Measurements from ENCODE around the gene S100A8.

S100A8 gene

DNA sequence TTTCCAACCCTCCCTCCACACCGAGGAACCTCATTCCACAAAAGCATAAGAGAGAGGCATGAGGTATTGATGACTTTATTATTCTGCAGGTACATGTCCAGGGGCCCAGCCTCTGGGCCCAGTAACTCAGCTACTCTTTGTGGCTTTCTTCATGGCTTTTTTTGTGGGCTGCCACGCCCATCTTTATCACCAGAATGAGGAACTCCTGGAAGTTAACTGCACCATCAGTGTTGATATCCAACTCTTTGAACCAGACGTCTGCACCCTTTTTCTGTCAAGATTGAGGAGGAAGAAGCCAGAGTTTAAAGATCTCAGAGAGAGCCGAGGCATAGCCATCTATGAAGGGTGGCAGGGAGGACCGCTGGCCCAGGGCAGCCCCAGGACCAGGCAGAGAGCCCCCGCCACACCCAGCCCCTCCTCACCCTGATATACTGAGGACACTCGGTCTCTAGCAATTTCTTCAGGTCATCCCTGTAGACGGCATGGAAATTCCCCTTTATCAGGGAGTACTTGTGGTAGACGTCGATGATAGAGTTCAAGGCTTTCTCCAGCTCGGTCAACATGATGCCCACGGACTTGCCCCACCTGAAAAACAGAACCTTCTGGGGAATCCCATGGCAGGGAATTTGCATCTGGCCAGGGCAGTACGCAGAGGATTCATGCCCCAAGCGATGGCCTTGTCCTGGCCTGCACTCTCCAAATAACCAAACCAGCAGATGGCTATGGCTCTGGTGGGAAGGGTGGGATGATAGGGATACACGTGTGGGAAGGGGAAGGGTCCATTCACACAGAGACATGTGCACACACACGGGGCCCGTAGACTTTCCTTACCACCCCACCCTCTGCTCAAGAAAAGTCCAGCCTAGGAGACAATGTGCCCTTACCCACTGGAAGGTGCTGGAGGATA, 647 bp downstream of the S100A8 start:
- no peak for DNase-seq

DNA sequence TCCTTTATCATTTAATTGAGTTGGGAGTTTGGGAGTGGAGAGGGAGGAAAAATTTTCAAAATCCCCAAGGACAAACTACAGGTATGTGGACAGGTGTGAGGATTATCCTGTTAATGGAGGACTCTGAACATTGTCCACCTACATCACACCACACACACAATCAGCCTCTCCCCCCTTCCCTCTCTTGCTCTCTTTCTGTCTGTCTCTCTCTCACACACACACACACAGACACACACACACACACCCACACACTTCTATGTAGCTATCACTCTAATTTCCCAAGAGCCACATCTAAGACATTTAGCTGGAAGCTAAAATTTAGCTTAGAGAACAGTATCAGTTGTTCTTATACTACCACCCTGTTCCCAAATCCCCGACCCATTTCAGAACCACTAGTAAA, 1.5 kb downstream of the S100A8 start:
- no peak for DNase-seq

DNA sequence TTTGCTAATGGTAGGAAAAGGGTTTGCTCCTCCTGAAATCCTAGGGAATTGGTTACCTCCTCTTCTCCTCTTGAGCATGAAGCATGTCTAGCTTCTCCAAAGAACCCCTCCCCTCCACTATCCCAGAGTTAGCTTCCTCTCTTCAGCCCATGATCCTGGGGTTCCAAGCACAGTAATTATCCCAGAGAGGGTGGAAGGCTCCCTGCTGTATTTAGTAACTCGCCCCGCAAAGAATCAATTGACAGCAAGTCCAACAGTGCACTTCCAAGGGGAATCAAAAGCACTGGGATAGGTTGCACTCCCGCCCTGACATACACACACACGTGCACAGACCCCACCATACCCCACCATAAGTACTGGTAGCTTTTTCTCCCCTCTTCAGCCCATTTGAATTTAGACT, 3.1 kb downstream of the S100A8 start:
- DNase-seq = no peak

DNA sequence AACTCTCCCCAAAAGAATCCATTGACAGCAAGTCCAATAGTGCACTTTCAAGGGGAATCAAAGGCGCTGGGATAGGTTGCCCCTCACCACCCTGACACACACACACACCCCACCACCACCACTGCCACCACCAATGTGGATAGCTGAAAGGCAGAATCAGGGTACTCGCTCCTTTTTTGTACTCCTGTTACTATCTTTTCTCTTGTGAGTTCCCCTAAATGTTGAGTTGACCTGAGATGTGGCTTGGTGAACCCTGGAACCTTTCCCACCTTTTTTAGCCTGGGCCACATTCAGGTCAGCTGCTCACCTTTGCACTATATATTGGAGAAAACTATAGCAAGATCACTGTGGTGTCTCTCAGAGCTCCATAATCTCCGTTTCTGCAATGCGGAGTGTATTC, 3.9 kb downstream of the S100A8 start:
- no peak for DNase-seq

DNA sequence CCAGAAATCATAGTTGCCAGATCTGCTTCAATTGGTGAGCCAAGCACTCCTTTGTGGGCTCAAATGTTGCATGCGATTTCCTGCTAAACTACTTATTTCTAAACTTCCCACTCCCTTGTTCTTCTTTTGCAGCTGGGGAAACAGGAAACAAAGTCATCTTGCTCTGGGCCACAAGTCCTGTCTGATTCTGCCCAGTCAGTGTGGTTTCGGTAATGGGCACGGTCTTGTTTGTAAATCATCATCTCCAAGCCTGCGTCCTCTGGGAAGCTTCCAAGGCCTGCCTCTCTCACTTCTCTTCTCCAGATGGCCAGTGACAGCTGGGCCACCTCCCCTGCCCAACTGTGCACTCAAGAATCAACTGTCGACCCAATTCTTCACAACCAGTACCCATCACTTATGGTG, 4.4 kb downstream of the S100A8 start:
- DNase-seq = no peak

DNA sequence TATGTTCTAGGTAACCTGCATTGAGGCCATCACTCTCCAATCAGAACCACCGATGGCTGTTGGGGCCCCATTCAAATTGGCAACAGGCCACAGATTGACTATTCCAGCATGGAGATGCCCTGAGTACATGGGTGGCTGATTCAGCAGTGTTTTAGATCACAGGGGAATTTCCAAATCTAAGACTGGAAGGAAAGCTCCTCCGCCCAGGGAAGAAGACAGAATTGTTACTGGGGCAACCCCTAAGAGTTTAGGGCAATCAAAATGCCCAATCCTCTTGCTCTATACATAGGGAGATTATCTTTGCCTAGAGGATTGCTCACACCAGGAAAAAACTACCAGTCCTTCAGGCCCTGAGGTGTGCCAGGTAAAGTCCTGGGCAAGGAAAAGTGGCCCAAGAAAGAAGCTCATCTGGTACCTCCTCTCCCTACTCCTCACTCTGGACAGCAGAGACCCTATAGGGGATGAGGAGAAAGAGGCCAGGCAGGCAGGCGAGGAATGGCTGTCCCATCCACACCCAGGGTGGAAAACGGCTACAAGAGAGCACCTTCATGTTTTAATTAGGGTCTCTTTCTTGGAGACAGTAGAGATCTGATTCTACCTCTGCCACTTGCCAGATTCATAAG, 5.8 kb downstream of the S100A8 start:
- DNase-seq = no peak

DNA sequence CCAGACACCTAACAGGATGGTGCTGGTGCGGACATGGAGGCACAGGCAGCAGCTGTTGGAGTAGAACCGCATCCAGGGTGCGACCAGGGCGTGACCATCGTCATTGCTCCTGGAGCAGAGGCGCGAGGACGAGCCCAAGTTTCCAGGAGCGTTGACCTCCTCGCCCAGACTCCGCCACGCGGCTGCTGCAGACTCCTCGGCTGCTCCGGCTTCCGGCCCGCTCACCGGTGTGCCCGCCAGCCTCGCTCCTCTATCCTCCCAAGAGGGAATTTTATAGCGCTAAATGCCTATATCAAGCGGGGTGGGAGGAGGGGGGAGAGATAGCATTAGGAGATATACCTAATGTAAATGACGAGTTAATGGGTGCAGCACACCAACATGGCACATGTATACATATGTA, 10.2 kb downstream of the S100A8 start:
- no peak for DNase-seq

DNA sequence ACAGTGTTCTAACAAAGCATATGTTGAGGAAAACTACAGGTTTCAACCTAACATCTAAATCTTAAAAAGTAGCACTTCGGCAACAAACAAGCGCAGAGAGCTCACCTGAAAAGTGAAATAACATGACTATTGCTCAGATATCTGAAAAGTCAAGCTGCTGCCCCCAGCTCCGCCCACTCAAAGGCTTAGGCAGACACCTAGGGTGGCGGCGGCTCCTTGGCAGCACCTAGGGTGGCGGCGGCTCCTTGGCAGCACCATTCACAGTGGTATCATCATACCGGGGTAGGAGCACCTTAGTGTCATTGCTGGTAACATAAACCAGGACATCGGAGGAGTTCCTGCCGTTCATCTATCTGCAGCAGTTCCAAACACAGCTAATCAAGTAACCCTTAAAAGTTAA, 11.3 kb downstream of the S100A8 start:
- no peak for DNase-seq

DNA sequence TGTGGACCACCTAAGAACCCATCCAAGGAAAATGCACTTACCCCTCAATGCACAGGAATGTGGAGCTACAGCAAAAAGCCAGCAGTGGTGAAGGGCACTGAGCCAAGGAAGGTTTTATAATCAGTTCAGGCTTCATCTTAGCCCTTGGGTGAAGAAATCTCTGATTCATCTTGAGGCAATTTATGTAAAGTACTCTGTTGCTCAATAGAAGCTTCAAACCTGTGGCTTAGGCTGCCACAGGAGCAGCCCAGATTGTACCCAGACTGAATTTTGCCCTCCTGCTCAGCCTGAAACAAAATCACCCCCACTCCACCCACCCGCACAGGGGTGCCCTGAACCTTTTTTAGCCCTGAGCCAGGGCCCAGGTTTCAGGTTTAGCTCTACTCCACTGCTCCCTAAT, 15.4 kb downstream of the S100A8 start, which contains the start of gene S100A12:
Gene S100A12, minus strand, starts transcription at position 111 of the 400 bp plus-strand sequence. CDS start 1,029 bp downstream, outside the sequence.
- no peak for DNase-seq

DNA sequence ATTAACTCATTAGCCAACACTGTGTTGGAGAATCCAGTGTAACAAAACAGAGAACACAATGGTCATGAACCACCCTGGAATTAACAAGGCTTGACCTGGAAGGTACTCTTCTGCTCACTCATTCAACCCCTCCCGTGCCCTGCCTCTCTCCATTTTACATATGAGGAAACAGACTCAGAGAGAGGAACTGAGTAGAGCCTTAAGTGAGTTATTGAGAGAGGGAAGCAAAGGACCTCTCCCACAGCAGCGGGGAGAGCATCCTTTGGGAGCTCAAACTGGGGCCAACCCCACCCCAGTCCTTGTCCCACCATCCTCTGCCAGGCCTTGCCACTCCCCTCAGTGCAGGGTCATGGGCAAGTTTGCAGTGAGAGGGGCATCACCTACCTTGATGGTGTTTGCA, 16.8 kb downstream of the S100A8 start:
- DNase-seq = no peak

DNA sequence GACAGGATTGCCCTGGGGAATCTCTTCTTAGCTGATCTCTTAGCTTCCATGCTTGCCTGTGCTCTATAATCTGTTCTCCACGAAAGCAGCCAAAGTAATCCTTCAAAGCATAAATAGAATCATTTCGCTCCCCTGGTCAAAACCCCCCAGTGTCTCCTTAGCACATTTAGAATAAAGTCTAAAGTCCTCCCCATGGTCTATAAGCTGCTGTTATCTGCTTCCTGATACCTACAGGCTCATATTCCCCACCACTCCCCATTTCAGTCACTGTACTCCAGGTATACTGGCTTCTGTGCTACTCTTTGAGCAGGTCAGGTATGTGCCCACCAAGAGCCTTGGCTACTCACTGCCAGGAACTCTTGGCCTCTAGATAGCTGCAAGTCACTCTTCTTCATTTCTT, 18.3 kb downstream of the S100A8 start:
- DNase-seq = no peak

DNA sequence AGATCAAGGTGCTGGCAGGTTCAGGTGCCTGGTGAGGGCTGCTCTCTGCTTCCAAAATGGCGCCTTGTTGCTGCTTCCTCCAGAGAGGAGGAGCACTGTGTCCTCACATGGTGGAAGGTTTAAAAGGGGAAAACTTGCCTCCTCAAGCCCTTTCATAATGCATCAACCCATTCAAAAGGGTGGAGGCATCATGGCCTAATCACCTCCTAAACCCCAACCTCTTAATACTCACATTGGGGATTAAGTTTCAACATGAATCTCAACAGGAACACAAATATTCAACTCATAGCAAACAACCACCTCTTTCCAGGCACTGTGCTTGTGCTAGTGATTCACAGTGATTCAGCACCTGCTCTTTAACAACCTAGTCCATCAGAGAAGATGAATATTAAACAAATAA, 19.6 kb downstream of the S100A8 start:
- DNase-seq = no peak

DNA sequence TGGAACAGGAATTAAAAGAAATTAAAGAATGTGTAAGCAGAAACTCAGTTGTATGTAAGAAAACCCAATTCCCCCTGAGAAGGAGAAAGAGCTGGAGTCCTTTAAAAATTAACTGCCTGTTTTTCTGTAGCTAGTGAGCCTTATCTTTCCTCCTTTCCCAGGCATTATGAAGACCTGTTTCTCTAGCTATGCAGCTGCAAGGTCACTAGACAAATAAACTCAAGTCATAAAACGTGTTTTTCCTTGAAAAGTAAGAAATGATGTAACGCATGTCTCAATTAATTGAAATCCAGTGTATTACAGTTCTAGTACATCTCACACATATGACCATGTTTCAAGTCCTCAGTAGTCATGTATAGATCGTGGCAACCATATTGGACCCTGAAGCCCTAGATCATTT, 20.7 kb downstream of the S100A8 start:
- DNase-seq = no peak

DNA sequence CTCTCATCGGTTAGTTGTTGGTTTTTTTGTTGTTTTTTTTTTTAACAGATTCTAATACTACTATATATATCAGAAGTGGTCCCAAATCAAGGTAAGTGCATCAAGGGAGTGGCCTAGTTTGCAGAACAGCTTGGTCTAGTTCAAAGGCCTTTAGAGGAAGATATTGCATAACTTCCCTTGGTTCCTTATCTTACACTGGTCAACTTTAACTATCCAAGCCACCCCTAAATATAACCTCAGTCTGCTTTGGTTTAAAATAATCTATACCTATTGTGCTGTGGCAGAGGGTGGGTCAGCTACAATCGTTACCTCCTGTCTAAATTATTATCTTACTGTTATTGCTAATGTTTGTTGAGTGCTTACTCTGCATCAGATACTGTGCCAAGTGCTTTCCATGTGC, 22.4 kb downstream of the S100A8 start:
- no peak for DNase-seq

DNA sequence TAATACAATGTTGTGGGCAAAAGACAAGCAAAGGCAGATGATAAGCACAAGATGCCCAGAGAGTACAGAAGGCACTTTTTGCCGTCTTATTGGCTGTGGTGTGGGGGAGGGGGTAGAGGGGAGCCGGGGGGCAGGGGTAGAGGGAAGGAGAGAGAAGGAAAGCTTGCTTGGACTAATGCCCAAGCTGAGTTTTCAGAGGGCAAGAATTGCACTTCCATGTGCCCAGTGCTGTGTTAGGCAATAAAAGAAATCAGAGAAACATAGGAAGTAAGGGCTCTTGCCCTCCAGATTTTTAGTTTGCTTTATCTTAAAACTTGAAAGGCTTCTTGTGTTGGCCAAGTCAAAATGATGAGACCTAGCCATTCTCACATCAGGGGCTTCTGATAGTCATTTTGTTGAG, 23.8 kb downstream of the S100A8 start:
- DNase-seq = no peak

DNA sequence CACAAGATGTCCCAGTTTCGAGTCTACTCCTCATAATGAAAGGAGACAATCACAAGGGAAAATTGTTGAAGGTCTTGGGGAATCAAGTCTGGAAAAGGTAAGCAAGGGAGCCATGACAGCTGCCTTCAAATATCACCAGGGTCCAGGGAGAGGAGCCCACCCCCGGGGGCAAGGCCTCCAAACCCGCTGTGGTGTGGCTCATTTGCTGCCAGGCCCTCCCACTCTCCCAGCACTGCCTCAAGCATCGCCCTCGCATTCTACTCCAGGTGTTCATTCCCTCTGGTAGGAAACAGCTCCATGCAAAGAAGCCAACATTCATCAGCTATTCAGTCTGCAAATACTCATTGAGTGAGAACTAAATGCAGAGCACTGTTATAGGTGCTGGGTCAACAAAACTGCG, 24.6 kb downstream of the S100A8 start:
- DNase-seq = no peak

DNA sequence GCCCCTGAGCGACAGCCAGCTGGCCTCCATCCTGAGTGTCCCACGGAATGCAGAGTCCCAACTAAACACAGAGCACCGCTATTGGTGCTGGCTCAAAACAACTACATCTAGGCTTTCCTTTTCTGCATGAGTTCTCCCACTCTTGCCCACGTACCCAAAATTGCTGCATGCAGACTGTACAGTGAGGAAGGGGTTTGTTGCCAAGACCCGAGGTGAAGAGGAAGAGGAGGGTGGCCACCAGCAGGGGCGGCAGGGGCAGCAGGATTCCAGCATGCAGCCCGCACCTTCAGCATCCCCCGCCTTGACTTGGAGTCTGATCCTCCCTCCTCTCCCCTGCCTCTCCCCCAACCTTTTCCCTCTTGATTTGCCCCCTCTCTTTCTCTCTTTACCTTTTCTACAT, 25.2 kb downstream of the S100A8 start:
- DNase-seq = no peak

DNA sequence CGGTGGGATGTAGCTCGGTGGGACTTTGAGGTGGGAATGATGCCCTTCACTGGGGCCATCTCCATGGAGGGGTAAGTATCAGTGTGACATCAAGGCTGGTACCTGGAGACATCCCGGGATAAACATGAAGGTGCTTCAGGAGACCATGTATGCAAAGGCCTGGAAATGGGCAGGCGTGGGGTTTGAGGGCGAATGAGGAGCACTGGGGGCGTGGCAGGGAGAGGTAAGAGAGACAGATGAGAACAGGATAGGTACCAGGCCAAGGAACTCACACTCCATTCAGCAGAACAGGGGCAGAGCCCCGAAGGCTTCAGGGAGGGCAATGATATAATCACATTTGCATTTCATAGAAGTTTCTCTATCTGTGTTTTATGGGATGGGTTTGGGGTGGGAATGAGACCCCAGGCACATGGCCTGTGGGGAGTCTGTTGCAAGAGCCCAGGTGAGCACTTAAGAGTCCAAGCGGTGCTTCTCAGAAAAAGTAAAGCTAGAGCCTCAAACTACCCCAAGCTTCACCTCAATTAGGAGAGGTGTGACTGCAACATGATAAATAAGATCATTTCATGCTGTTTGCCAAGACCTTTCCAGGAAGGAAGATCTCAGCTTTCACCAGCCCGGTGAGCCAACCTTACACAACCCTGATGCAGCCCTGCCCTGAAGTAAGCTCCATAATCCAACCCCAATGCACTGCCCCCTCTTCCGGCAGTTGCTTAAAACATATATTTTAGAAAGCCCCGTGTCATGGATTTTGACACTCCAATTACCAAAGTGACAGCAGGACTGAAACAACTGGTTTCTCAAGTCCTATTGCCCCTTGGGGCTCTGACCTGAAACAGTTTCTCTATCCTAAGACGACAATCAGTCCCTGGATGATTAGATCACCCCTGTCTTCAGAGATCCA, 25.9 kb downstream of the S100A8 start:
- no peak for DNase-seq

DNA sequence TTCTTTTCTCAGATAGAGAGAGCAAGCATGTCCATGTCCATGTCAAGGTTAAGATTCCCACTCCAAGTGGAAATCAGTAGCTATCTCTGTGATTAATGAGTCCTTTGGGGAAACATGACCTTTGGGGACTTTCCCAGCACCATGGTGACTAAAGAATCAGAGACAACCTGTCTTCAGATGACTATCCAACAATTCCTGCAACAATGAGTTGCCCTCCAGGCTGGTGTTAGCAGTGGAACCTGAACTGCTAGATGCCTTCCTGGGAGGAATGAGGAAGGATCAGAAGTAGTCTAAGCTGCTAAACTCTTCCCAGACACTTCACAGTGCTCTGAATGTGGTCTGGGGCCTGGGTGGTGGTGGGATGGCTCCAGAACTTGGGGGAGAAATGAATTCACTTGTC, 26.7 kb downstream of the S100A8 start:
- no peak for DNase-seq

DNA sequence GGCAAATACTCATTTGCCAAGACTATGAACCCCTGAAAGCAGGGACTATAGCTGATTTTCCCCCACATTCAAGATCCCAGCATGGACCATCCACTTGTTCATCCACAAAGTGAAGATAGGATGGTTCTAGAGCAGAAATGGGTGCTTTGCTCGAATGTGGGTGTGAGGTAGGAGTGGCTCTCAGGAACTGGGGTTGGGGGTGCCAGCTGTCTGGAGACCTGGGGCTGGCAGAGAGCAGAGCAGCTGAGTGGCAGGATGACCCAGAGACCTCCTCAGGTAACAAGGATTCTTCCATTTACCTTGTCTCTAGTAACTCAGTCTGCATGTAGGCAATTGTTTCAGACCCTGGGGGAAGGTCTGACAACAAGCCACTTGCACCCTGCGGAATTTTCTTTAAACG, 27.2 kb downstream of the S100A8 start:
- no peak for DNase-seq

DNA sequence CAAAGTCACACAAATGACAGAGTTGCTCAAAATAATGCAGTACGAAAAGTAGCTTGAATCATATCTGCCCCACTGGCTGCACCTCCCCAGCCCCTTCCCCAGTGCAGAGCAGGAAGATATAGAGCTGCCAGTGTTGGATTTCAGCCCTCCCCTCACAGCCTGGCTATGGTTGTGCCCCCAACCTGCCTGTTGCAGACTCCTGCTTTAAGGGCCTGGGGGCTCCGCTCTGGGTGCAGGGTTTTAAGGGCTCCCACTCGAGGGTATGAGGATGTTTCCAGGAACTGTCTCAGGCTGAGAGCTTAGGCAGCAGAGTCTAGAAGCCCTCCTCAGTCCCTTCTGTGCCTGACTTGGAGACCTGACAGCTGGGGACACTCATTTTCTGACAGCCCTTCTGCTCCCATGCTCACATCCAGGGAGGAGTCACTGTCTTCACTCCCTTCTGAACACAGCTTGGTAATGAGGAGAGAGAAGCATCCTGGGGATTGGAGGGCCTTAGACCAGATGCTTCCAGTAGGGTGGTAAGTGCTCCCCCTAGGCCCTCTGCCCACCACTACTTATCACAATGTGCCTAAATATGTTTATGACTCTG, 28.6 kb downstream of the S100A8 start:
- DNase-seq = no peak

DNA sequence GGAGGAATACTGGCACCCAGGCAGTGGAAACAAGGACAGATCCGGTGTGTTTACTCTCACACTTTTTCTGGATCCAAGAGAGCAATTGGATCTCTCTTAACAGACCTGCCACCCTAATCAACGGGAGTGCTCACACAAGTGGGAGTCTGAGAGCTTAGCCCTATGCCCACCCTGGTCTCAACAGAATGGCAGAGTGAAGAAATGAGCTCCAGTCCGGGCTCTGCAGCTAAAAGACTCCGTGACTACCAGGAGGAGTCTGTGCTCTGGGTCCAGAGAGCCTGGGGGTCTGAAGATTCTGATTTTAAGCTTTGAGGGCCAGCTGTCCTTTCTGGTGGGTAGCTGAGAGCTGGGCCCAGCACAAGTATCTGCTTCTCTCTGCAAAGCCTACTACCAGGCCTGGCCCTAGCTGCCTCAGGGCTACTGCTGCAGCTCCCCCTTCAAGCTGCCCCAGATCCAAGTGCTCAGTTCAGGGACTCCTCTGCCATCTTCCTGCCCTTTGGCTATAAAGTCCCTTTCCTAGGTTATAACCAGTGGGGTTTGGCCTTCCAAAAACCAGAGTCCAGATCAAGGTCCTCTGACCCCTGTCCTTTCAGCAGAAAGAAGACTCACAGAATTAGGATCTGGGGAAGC, 29.3 kb downstream of the S100A8 start:
- DNase-seq = no peak
